Subcutaneous adipose tissue (tissue), 4 donors: ENCODE data around the gene KCTD4. TPM values are rescaled to one million over a fixed set of nuclear protein-coding genes. Genes with fewer than 3 reads are reported as not detected.

Experiments used
- CTCF ChIP-seq: fragments of 450-650 bp; IDR thresholded peaks from one replicate; pipeline ENCODE4 v1.5.1; 2016; ENCODE audit warnings: low read depth, mild to moderate bottlenecking, control low read depth, antibody characterized with exemption, moderate library complexity
- total RNA-seq, 4 donors: library from RNA; depleted of rRNA; stranded (reverse); fragments of >200 nt; gene quantifications; one replicate each; pipeline ENCODE4 v1.1.0, GENCODE V29; 2016

The KCTD4 gene
- total RNA-seq, 4 donors from 2014 or later: not detected

GRCh38 chr13:45224176-45224575 is 23.3 kb upstream of the KCTD4 start:
- no peak for TF ChIP-seq CTCF

GRCh38 chr13:45222919-45223318 is 22.1 kb upstream of the KCTD4 start:
- no peak for TF ChIP-seq CTCF

- TF ChIP-seq CTCF: no peak
These were observed 21.7 kb upstream of the KCTD4 start for GRCh38 chr13:45222516-45222915.

GRCh38 chr13:45220403-45220802 is 19.6 kb upstream of the KCTD4 start:
- no peak for TF ChIP-seq CTCF

- TF ChIP-seq CTCF: no peak
These were observed 19.1 kb upstream of the KCTD4 start for GRCh38 chr13:45219938-45220375.

GRCh38 chr13:45219123-45219891 is 18.5 kb upstream of the KCTD4 start:
- no peak for TF ChIP-seq CTCF

- no peak for TF ChIP-seq CTCF
These were observed 17.8 kb upstream of the KCTD4 start for GRCh38 chr13:45218689-45219088.
